Prostate gland (tissue), 2 donors: ENCODE data around the gene SCARB1. TPM values are rescaled to one million over a fixed set of nuclear protein-coding genes. Genes with fewer than 3 reads are reported as not detected.
A peak's percentile ranks its signal among the peaks of the same experiment; 100 is the strongest.

Source experiments
- DNase-seq: peaks from one replicate; pipeline ENCODE4 v3.0.0-alpha.2; 2019; ENCODE audit warnings: low spot score
- H3K27ac ChIP-seq, 2 donors: fragments of 200-600 bp; sonication (generic); 2 replicates each; pipeline ENCODE4 v1.5.1; 2017 to 2019
- H3K27me3 ChIP-seq: fragments of 200-600 bp; sonication (generic); replicated peaks from 2 replicates; pipeline ENCODE4 v1.5.1; 2019; ENCODE audit not compliant: insufficient read depth
- H3K36me3 ChIP-seq, 2 donors: fragments of 200-600 bp; sonication (generic); 1 replicate in 1 of 2; 2 replicates in 1 of 2; pipeline versions ENCODE4 v1.5.1 to v1.8.1; 2017 to 2019
- H3K4me1 ChIP-seq: fragments of 200-600 bp; sonication (generic); replicated peaks from 2 replicates; pipeline ENCODE4 v1.5.1; 2019
- H3K4me3 ChIP-seq, 2 donors: fragments of 200-600 bp; sonication (generic); 2 replicates each; pipeline ENCODE4 v1.5.1; 2017 to 2019
- H3K9me3 ChIP-seq: fragments of 200-600 bp; sonication (generic); 2 replicates; pipeline ENCODE4 v1.5.1; 2017
- POLR2A ChIP-seq: fragments of 450-650 bp; IDR thresholded peaks from one replicate; pipeline ENCODE4 v1.6.1; 2016; ENCODE audit warnings: antibody characterized with exemption, mild to moderate bottlenecking
- POLR2AphosphoS5 ChIP-seq: sonication (generic); formaldehyde crosslinking; IDR thresholded peaks from one replicate; pipeline ENCODE4 v1.6.1; 2017; ENCODE audit warnings: antibody characterized with exemption
- WGBS: methylation state at CpG from one replicate; pipeline ENCODE4 v1.1.5; 2018; 5-methylcytosine and 5-hydroxymethylcytosine counted together
- intact Hi-C: fragments of 100-400 bp; cut with DNase I; formaldehyde crosslinking; loops from one replicate; pipeline ENCODE4 v1.14.2; 2022
- total RNA-seq, 2 donors: library from RNA; depleted of rRNA; stranded (reverse); fragments of >200 nt; gene quantifications; one replicate each; pipeline ENCODE4 v1.1.0, GENCODE V29; 2016
- TF ChIP-seq, protein P1 (sequence below), 4 experiments: fragments of 200-600 bp in 2 of 4; fragments of 450-650 bp in 2 of 4; sonication (generic) in 2 of 4; IDR thresholded peaks; 1 replicate in 3 of 4; 2 replicates in 1 of 4; pipeline ENCODE4 v1.5.1; 2016 to 2019; ENCODE audit warnings: antibody characterized with exemption in 4 of 4, mild to moderate bottlenecking in 2 of 4, moderate library complexity in 2 of 4

SCARB1 gene
- total RNA-seq, 2 donors from 2014 or later, result 28.0 to 44.4 TPM

DNA sequence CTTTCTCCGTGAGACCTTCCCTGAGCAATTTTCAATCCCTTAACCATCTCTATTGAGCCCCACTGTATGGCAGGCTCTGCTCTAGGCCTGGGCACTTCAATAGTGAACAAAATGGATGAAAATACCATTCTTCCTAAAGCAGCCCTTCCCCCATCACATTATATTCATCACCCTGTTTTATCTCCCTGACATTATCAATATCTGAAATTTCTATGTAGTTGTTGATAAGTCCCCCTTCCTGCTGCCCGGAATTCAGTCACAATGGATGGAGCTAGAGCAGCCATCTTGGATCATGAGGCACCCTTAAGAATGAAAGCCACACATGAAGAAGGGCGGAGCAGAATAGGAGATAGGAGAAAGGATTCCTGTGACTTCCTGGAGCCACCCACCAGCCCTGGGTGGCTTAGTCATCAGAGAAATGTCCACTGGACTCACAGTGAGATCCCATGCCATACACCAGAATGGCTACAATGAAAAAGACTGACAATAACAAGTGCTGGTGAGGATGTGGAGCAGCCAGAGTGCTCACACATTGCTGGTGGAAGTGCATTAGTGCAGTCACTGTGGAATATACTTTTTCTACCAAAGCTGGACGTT lies 33.9 kb downstream of the SCARB1 start:
- intact Hi-C loops, result no loop called here
- Histone ChIP-seq H3K36me3 (no peaks in the 10 kb centered on the region), H3K4me1 (no peaks in the 10 kb centered on the region), H3K4me3 (no peak overlapping the region), H3K27ac (no peak overlapping the region), H3K9me3 (no peaks in the 10 kb centered on the region), H3K27me3 (no peaks in the 10 kb centered on the region)
- no peak for DNase-seq
- WGBS, result 95% methylated on average over 4 of the region's 4 CpGs
- TF ChIP-seq POLR2A, result no peak
- no peak for TF ChIP-seq POLR2AphosphoS5
- TF ChIP-seq, protein P1, sequence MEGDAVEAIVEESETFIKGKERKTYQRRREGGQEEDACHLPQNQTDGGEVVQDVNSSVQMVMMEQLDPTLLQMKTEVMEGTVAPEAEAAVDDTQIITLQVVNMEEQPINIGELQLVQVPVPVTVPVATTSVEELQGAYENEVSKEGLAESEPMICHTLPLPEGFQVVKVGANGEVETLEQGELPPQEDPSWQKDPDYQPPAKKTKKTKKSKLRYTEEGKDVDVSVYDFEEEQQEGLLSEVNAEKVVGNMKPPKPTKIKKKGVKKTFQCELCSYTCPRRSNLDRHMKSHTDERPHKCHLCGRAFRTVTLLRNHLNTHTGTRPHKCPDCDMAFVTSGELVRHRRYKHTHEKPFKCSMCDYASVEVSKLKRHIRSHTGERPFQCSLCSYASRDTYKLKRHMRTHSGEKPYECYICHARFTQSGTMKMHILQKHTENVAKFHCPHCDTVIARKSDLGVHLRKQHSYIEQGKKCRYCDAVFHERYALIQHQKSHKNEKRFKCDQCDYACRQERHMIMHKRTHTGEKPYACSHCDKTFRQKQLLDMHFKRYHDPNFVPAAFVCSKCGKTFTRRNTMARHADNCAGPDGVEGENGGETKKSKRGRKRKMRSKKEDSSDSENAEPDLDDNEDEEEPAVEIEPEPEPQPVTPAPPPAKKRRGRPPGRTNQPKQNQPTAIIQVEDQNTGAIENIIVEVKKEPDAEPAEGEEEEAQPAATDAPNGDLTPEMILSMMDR (IDR thresholded peaks at IDR 0.05), result no peak

DNA sequence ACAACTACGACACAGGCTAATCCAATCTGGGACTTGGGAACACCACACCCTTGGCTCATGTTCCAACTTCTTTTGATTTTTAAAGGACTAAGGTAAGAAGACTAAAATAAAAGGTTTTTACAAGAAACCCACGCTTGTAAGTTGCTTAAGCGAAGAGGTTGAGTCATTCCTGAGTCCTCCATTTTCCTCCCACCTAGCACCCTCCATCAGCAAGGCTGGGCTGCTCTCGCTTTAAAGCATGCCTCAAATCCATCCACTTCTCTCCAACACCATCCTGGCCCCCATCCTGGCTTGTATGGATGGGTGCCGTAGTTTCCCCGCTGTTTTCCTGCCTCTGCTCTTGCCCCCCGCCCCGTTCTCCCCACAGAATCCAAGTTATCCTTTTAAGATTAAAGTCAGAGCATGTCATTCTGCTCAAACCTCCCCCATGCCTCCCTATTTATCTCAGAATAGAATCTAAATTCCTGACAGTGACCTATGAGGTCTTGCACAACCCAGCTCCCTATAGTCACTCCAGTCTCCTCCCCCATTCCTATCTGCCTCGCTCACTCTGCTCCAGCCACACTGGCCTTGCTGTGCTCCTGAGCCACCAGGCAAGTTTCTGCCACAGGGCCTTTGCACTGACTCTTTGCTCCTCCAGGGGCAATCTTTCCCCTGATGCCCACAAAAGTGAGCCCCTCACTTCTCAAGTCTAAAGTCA lies 34.5 kb downstream of the SCARB1 start:
- no peak for TF ChIP-seq POLR2AphosphoS5

DNA sequence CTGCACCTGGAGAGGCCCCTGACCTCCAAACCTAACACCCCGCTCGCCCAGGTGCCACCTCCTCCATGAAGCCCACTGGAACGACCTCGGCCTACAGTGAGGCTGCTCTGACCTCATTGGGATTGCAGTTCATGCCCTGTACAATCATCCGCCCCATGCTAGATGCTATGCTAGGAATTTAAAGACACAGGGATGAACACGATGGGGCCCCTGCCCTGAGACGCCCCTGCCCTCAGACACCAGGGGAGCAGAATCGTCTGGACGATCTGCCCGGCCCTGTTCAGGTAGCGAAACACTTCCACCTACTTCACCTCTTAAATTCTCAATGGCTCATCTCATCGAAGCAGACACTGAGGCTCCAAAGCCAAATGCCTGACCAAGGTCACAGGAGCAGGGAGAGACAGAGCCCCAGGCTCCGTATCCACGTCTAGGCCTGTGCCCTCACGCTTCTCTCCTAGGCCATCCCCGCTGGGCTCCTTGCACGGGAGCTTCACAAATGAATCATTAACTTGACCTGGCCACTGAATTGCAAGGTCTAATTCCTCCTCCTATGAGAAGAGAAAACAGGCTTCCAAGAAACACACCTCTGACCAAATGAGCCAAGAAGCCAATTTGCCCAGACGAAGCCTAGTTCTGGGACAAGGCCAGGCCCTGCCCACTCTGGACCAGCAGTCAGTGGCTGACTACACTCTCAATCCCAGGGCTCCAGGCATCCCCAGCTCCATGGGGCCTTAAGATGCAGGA lies 35.2 kb downstream of the SCARB1 start:
- no peak overlapping the region for H3K4me3 ChIP-seq
- intact Hi-C loops, result no loop called here
- no peaks in the 10 kb centered on the region for H3K27me3 ChIP-seq
- TF ChIP-seq POLR2AphosphoS5, result no peak
- TF ChIP-seq POLR2A, result no peak
- TF ChIP-seq, protein P1 (IDR thresholded peaks at IDR 0.05), result no peak
- H3K27ac ChIP-seq, result peak overlapping the region in 1 of 2 donors; percentile 47
- no peaks in the 10 kb centered on the region for H3K36me3 ChIP-seq
- H3K4me1 ChIP-seq, result no peaks in the 10 kb centered on the region
- DNase-seq, result peak; percentile 37
- 68% methylated on average over 18 of the region's 18 CpGs for WGBS
- H3K9me3 ChIP-seq, result no peaks in the 10 kb centered on the region

More for the DNA sequence above, 34.5 kb downstream of the SCARB1 start:
- no peak overlapping the region for H3K4me3 ChIP-seq
- no peaks in the 10 kb centered on the region for H3K27me3 ChIP-seq
- 79% methylated on average over 9 of the region's 9 CpGs for WGBS
- no peaks in the 10 kb centered on the region for H3K9me3 ChIP-seq
- no peak overlapping the region for H3K27ac ChIP-seq
- no peak for DNase-seq
- no peaks in the 10 kb centered on the region for H3K36me3 ChIP-seq
- no peaks in the 10 kb centered on the region for H3K4me1 ChIP-seq
- intact Hi-C loops, result no loop called here

DNA sequence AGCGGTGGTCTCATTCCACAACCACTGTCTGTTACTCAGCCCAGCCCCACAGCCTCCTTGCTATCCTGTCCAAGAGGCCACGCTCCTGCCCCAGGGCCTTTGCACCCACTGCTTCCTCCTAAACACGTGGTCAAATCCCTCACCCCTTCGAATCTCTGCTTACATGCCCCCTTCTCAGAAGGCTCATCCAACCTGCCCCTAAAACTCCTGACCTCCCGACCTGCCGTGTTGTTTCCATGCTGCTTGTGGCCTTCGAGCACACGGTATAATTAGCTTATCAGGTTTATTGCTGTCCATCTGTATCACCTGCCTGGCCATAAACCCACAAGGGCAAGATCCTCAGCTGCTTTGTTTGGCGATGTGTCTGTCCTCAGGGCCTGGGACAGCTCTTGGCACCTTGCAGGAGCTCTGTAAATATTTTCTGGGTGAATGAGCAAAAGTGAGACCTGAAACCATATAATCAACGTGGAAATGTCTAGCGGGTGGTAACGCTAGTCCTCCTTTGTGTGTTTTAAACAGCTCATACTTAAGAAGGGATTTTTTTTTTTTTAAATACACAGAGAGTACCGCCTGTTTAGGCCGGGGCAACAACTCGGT lies 36.0 kb downstream of the SCARB1 start:
- Histone ChIP-seq H3K4me1 (no peaks in the 10 kb centered on the region), H3K27me3 (no peaks in the 10 kb centered on the region), H3K27ac (no peak overlapping the region), H3K9me3 (no peaks in the 10 kb centered on the region), H3K4me3 (no peak overlapping the region), H3K36me3 (no peaks in the 10 kb centered on the region)
- intact Hi-C loops, result no loop called here
- TF ChIP-seq POLR2AphosphoS5, result peak; percentile 17
- TF ChIP-seq, protein P1 (IDR thresholded peaks at IDR 0.05), result no peak
- no peak for TF ChIP-seq POLR2A
- WGBS, result 53% methylated on average over 15 of the region's 15 CpGs
- no peak for DNase-seq

DNA sequence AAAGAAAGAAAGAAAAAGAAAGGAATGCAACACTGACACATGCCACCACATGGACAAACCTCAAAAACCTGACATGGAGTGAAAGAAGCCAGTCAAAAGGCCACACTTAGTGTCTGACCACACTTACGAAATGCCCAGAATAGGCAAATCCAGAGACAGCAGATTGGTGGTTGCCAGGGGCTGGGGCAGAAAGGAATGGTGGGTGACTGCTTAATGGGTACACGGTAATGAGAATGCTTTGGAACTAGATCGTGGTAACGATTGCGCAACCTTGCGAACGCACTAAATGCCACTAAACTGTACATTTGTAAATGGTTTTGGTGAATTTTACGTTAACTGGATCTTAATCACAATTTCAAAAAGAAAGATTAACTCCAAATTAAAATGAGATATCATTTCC lies 39.5 kb downstream of the SCARB1 start:
- intact Hi-C loops, result no loop called here
- no peak overlapping the region for H3K27ac ChIP-seq
- H3K9me3 ChIP-seq, result no peaks in the 10 kb centered on the region
- no peaks in the 10 kb centered on the region for H3K27me3 ChIP-seq
- TF ChIP-seq POLR2AphosphoS5 (no peak), POLR2A (no peak)
- TF ChIP-seq, protein P1 (IDR thresholded peaks at IDR 0.05), result no peak
- no peak overlapping the region for H3K4me3 ChIP-seq
- H3K36me3 ChIP-seq, result no peaks in the 10 kb centered on the region
- no peak for DNase-seq
- H3K4me1 ChIP-seq, result no peaks in the 10 kb centered on the region
- 91% methylated on average over 8 of the region's 8 CpGs for WGBS
